SK-N-SH (cell line): ENCODE measurements around the gene TBP.
"Not testable (repeated sequence)": the region's sequence is repeated elsewhere in the genome, so short reads cannot be mapped to it uniquely, and the experiment has no call there.

Experiments used
- CTCF ChIP-seq: fragments of 200-600 bp; sonication (generic); IDR thresholded peaks from 2 replicates; pipeline ENCODE4 v1.6.1; 2017; ENCODE audit warnings: antibody characterized with exemption, mild to moderate bottlenecking, moderate library complexity
- FOSL2 ChIP-seq: IDR thresholded peaks from 2 replicates; pipeline ENCODE4 v1.4.0; 2012; ENCODE audit warnings: low read depth, mild to moderate bottlenecking, moderate library complexity, borderline replicate concordance
- POLR2AphosphoS5 ChIP-seq: IDR thresholded peaks from 2 replicates; pipeline ENCODE4 v1.6.1; 2012; ENCODE audit warnings: low read depth, low read length
- SIN3A ChIP-seq: IDR thresholded peaks from 2 replicates; pipeline ENCODE4 v1.6.1; 2012; ENCODE audit warnings: low read depth, mild to moderate bottlenecking, low read length, moderate library complexity, borderline replicate concordance
- TEAD4 ChIP-seq: IDR thresholded peaks from 2 replicates; pipeline ENCODE4 v1.4.0; 2012; ENCODE audit warnings: mild to moderate bottlenecking, borderline replicate concordance; ENCODE audit not compliant: insufficient read depth

- TF ChIP-seq TEAD4, CTCF, SIN3A, POLR2AphosphoS5, FOSL2: not testable (repeated sequence)
Observed at GRCh38 chr6:170612256-170612804, 58.2 kb downstream of the TBP start.
